DND-41 (cell line): ENCODE data around the gene MAML3.

Experiments
- CTCF ChIP-seq: IDR thresholded peaks from 2 replicates; pipeline ENCODE4 v1.5.1; 2012; ENCODE audit warnings: borderline replicate concordance, low read length, moderate library complexity, mild to moderate bottlenecking; ENCODE audit not compliant: poor library complexity, severe bottlenecking; ENCODE audit errors: extremely low read depth
- EZH2 ChIP-seq: IDR thresholded peaks from 3 replicates; pipeline ENCODE4 v1.6.1; 2012; ENCODE audit warnings: borderline replicate concordance, low read depth, mild to moderate bottlenecking, moderate library complexity, low read length, inconsistent platforms; ENCODE audit not compliant: severe bottlenecking

- TF ChIP-seq CTCF: no peak
- no peak for TF ChIP-seq EZH2
Measured at GRCh38 chr4:139878050-139878449, 275.9 kb downstream of the MAML3 start.
